Measurements from ENCODE around the gene MED27.
"Not testable (repeated sequence)": the region's sequence is repeated elsewhere in the genome, so short reads cannot be mapped to it uniquely, and the experiment has no call there.

MED27 gene

DNA sequence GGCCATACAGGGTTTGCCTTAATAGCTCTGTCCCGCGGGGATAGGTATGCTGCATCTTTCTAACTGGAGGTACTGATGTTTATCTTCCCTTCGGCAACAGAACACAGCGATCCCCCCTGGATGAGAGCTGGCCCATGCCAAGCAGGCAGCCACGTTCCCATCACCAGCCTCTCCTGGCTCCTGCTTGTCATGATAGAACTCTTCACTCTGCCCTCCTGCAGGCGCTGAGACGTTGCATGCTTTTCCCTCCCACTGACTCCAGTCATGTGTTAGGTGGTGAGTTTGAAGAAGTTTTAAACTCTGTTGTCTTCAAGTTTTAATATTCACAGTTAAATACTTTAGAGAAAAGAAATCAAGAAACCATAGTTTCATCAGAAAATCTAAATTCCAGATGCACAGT lies 60.0 kb downstream of the MED27 start:
- no peaks in the 10 kb centered on the region for H3K9me3 ChIP-seq (ENCODE audit: control insufficient read depth, insufficient read depth, low read length)
- no peaks in the 10 kb centered on the region for H3K36me3 ChIP-seq (ENCODE audit: control insufficient read depth, insufficient read depth, low read length)
- no peaks in the 10 kb centered on the region for H3K4me1 ChIP-seq (ENCODE audit: control insufficient read depth, insufficient read depth, low read length)
- no CpG with 5 or more reads among the region's 7 CpGs for WGBS (ENCODE audit: insufficient coverage, insufficient read length)
- DNase-seq (ENCODE audit: low read depth, low spot score): no peak
- no peak overlapping the region for H3K4me3 ChIP-seq (ENCODE audit: low read length)
- H3K27me3 ChIP-seq (ENCODE audit: control insufficient read depth, insufficient read depth, low read length): no peaks in the 10 kb centered on the region
- H3K27ac ChIP-seq (ENCODE audit: low read length): no peak overlapping the region

GRCh38 chr9:132018957-132019405 lies 60.7 kb downstream of the MED27 start:
- no CpG with 5 or more reads among the region's 3 CpGs for WGBS (ENCODE audit: insufficient coverage, insufficient read length)

DNA sequence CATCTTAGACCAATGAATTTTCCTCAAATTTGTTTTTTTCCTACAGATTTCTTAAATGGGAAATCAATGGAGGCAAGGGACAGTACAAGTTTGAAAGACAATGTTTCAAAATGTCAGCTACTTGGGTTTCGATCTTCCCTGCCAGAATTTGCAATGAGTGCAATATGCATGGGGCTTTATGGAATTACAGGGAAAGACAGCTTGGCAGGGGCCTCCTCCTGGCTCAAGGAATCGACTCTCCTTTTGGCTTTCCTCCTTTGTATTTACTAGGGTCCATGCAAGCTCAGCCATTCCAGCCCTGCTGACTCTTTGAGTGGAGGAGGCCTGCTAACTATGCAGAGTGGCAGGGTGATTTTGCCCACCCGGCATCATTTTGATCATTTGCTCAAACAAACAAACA lies 63.2 kb downstream of the MED27 start:
- no peak overlapping the region for H3K4me3 ChIP-seq (ENCODE audit: low read length)
- no peaks in the 10 kb centered on the region for H3K4me1 ChIP-seq (ENCODE audit: control insufficient read depth, insufficient read depth, low read length)
- H3K27ac ChIP-seq (ENCODE audit: low read length): no peak overlapping the region
- no CpG with 5 or more reads among the region's 3 CpGs for WGBS (ENCODE audit: insufficient coverage, insufficient read length)
- DNase-seq (ENCODE audit: low read depth, low spot score): no peak
- no peaks in the 10 kb centered on the region for H3K9me3 ChIP-seq (ENCODE audit: control insufficient read depth, insufficient read depth, low read length)
- no peaks in the 10 kb centered on the region for H3K36me3 ChIP-seq (ENCODE audit: control insufficient read depth, insufficient read depth, low read length)
- H3K27me3 ChIP-seq (ENCODE audit: control insufficient read depth, insufficient read depth, low read length): no peaks in the 10 kb centered on the region

More at GRCh38 chr9:132018957-132019405, 60.7 kb downstream of the MED27 start:
- H3K27me3 ChIP-seq (ENCODE audit: control insufficient read depth, insufficient read depth, low read length): no peaks in the 10 kb centered on the region
- H3K4me3 ChIP-seq (ENCODE audit: low read length): no peak overlapping the region
- DNase-seq (ENCODE audit: low read depth, low spot score): no peak
- H3K27ac ChIP-seq (ENCODE audit: low read length): no peak overlapping the region
- H3K9me3 ChIP-seq (ENCODE audit: control insufficient read depth, insufficient read depth, low read length): no peaks in the 10 kb centered on the region
- no peaks in the 10 kb centered on the region for H3K36me3 ChIP-seq (ENCODE audit: control insufficient read depth, insufficient read depth, low read length)
- H3K4me1 ChIP-seq (ENCODE audit: control insufficient read depth, insufficient read depth, low read length): no peaks in the 10 kb centered on the region

- no peak overlapping the region for H3K4me3 ChIP-seq (ENCODE audit: low read length)
- H3K4me1 ChIP-seq (ENCODE audit: control insufficient read depth, insufficient read depth, low read length): no peaks in the 10 kb centered on the region
- no peaks in the 10 kb centered on the region for H3K27me3 ChIP-seq (ENCODE audit: control insufficient read depth, insufficient read depth, low read length)
- no peak for DNase-seq (ENCODE audit: low read depth, low spot score)
- no peaks in the 10 kb centered on the region for H3K9me3 ChIP-seq (ENCODE audit: control insufficient read depth, insufficient read depth, low read length)
- H3K36me3 ChIP-seq (ENCODE audit: control insufficient read depth, insufficient read depth, low read length): no peaks in the 10 kb centered on the region
- no peak overlapping the region for H3K27ac ChIP-seq (ENCODE audit: low read length)
- WGBS (ENCODE audit: insufficient coverage, insufficient read length): no CpG with 5 or more reads among the region's 3 CpGs
Measured at GRCh38 chr9:132015866-132016265, 63.8 kb downstream of the MED27 start.

DNA sequence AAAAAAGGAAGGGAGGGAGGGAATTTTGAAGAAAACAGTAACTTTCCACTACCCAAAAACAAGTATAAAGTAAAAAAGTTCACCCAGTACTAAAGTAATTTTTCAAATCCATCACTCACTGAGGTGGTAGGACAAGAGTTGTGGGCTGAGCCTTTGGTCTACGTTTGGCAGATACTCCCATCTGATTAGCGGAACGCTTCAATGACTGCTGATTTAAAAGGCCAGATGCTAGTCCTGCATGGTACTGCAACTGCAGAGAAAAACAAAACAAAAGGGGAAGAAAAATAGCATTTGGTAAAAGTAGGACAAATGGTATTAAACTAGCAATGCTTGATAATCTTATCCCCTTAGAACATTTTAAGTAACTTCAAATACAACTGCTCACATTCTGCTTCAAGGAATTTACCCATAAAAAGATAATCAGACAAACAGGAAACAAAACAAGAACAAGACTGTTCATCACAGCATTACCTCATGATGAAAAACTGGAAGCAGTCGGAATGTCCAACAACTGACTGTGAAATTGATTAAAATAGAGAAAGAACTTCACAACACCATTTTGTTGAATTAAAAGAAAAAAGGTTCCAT lies 65.4 kb downstream of the MED27 start:
- Histone ChIP-seq H3K9me3 (ENCODE audit: control insufficient read depth, insufficient read depth, low read length) (no peaks in the 10 kb centered on the region), H3K27me3 (ENCODE audit: control insufficient read depth, insufficient read depth, low read length) (no peaks in the 10 kb centered on the region), H3K4me3 (ENCODE audit: low read length) (no peak overlapping the region), H3K27ac (ENCODE audit: low read length) (no peak overlapping the region), H3K4me1 (ENCODE audit: control insufficient read depth, insufficient read depth, low read length) (0 out of 2 replicates have a peak, but pooled peaks cover 1% of the 10 kb centered on the region), H3K36me3 (ENCODE audit: control insufficient read depth, insufficient read depth, low read length) (no peaks in the 10 kb centered on the region)
- DNase-seq (ENCODE audit: low read depth, low spot score): no peak
- WGBS (ENCODE audit: insufficient coverage, insufficient read length): no CpG with 5 or more reads among the region's 4 CpGs

GRCh38 chr9:132012704-132013357 lies 66.8 kb downstream of the MED27 start:
- Histone ChIP-seq H3K4me1 (ENCODE audit: control insufficient read depth, insufficient read depth, low read length) (peaks cover 1% of the 10 kb centered on the region; the same call in 1 of the 2 replicates), H3K36me3 (ENCODE audit: control insufficient read depth, insufficient read depth, low read length) (no peaks in the 10 kb centered on the region), H3K27ac (ENCODE audit: low read length) (no peak overlapping the region), H3K9me3 (ENCODE audit: control insufficient read depth, insufficient read depth, low read length) (no peaks in the 10 kb centered on the region), H3K4me3 (ENCODE audit: low read length) (no peak overlapping the region), H3K27me3 (ENCODE audit: control insufficient read depth, insufficient read depth, low read length) (no peaks in the 10 kb centered on the region)
- whole genome bisulfite sequencing (ENCODE audit: insufficient coverage, insufficient read length): no CpG with 5 or more reads among the region's 7 CpGs
- no peak for DNase-seq (ENCODE audit: low read depth, low spot score)

GRCh38 chr9:132011896-132012295 lies 67.8 kb downstream of the MED27 start:
- no peak for DNase-seq (ENCODE audit: low read depth, low spot score)
- Histone ChIP-seq H3K27ac (ENCODE audit: low read length) (no peak overlapping the region), H3K9me3 (ENCODE audit: control insufficient read depth, insufficient read depth, low read length) (no peaks in the 10 kb centered on the region), H3K27me3 (ENCODE audit: control insufficient read depth, insufficient read depth, low read length) (no peaks in the 10 kb centered on the region), H3K36me3 (ENCODE audit: control insufficient read depth, insufficient read depth, low read length) (no peaks in the 10 kb centered on the region), H3K4me1 (ENCODE audit: control insufficient read depth, insufficient read depth, low read length) (peaks cover 4% of the 10 kb centered on the region), H3K4me3 (ENCODE audit: low read length) (no peak overlapping the region)
- no CpG with 5 or more reads among the region's 3 CpGs for WGBS (ENCODE audit: insufficient coverage, insufficient read length)

DNA sequence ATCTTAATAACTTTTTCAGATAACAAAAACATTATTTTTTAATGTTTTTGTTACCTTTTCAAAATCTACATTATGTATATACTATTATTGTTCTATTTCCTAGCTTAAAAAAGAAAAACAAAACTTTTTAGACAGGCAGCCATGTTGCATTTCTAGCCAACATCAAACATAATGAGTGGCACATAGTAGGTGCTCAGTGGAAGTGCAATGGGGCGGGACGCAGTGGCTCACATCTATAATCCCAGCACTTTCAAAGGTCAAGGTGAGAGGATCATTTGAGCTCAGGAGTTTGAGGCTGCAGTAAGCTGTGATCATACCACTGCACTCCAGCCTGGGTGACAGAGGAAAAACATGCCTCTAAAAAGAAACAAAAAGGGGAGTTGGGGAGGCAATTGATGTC lies 68.4 kb downstream of the MED27 start:
- Histone ChIP-seq H3K36me3 (ENCODE audit: control insufficient read depth, insufficient read depth, low read length) (no peaks in the 10 kb centered on the region), H3K4me1 (ENCODE audit: control insufficient read depth, insufficient read depth, low read length) (peaks cover 7% of the 10 kb centered on the region), H3K4me3 (ENCODE audit: low read length) (no peak overlapping the region), H3K27me3 (ENCODE audit: control insufficient read depth, insufficient read depth, low read length) (no peaks in the 10 kb centered on the region), H3K27ac (ENCODE audit: low read length) (no peak overlapping the region), H3K9me3 (ENCODE audit: control insufficient read depth, insufficient read depth, low read length) (no peaks in the 10 kb centered on the region)
- WGBS (ENCODE audit: insufficient coverage, insufficient read length): no CpG with 5 or more reads among the region's 2 CpGs
- no peak for DNase-seq (ENCODE audit: low read depth, low spot score)

- H3K4me3 ChIP-seq (ENCODE audit: low read length); H3K27ac ChIP-seq (ENCODE audit: low read length); H3K4me1 ChIP-seq (ENCODE audit: control insufficient read depth, insufficient read depth, low read length); H3K9me3 ChIP-seq (ENCODE audit: control insufficient read depth, insufficient read depth, low read length); H3K36me3 ChIP-seq (ENCODE audit: control insufficient read depth, insufficient read depth, low read length); DNase-seq (ENCODE audit: low read depth, low spot score); H3K27me3 ChIP-seq (ENCODE audit: control insufficient read depth, insufficient read depth, low read length): not testable (repeated sequence)
- no CpG with 5 or more reads among the region's 2 CpGs for WGBS (ENCODE audit: insufficient coverage, insufficient read length)
Measured at GRCh38 chr9:132010201-132010600, 69.5 kb downstream of the MED27 start.

GRCh38 chr9:132008855-132009812 lies 70.5 kb downstream of the MED27 start:
- Histone ChIP-seq H3K27me3 (ENCODE audit: control insufficient read depth, insufficient read depth, low read length) (no peaks in the 10 kb centered on the region), H3K4me3 (ENCODE audit: low read length) (no peak overlapping the region), H3K9me3 (ENCODE audit: control insufficient read depth, insufficient read depth, low read length) (no peaks in the 10 kb centered on the region), H3K27ac (ENCODE audit: low read length) (no peak overlapping the region), H3K36me3 (ENCODE audit: control insufficient read depth, insufficient read depth, low read length) (no peaks in the 10 kb centered on the region), H3K4me1 (ENCODE audit: control insufficient read depth, insufficient read depth, low read length) (peaks cover 9% of the 10 kb centered on the region)
- no CpG with 5 or more reads among the region's 12 CpGs for WGBS (ENCODE audit: insufficient coverage, insufficient read length)
- DNase-seq (ENCODE audit: low read depth, low spot score): no peak
